HG03575 (cell line): ENCODE results near the gene CATSPER2.
"Not testable (repeated sequence)": the region's sequence is repeated elsewhere in the genome, so short reads cannot be mapped to it uniquely, and the experiment has no call there.

Source experiments
- ATAC-seq: cut with Tn5 transposase; IDR thresholded peaks from one replicate; pipeline ENCODE4 v1.9.1; 2021; ENCODE audit not compliant: unreplicated experiment, insufficient number of reproducible peaks, low FRiP score; ENCODE audit errors: extremely low read depth

CATSPER2 gene

GRCh38 chr15:43600200-43600599 is 48.4 kb downstream of the CATSPER2 start:
- not testable (repeated sequence) for ATAC-seq

GRCh38 chr15:43599131-43599530 is 49.5 kb downstream of the CATSPER2 start:
- ATAC-seq, result not testable (repeated sequence)

- not testable (repeated sequence) for ATAC-seq
Measured at GRCh38 chr15:43593328-43594190, 55.1 kb downstream of the CATSPER2 start, which contains the start of gene CKMT1B. CKMT1B (plus strand) TSS chr15:43594027; CDS start chr15:43594219, 192 bp downstream.

GRCh38 chr15:43592841-43593240 is 55.8 kb downstream of the CATSPER2 start:
- not testable (repeated sequence) for ATAC-seq

- ATAC-seq, result peak; percentile 73
Measured at GRCh38 chr15:43589778-43590466, 58.7 kb downstream of the CATSPER2 start, which contains the start of gene PPIP5K1. PPIP5K1 (minus strand) TSS chr15:43590208; CDS start chr15:43584504, 5,704 bp downstream.
